ENCODE data around the gene MILR1. TPM values are rescaled to one million over a fixed set of nuclear protein-coding genes. Genes with fewer than 3 reads are reported as not detected.

The MILR1 gene
- total and polyA plus RNA-seq, 2 experiments from 2014 or later = 0.39 TPM; not detected in 1

GRCh38 chr17:64455993-64456885, 7.3 kb downstream of the MILR1 start:
- Histone ChIP-seq H2AFZ (no peak overlapping the region), H3K4me2 (no peak overlapping the region), H4K20me1 (replicated peaks; ENCODE audit: insufficient read depth) (no peaks in the 10 kb centered on the region), H3K4me1 (ENCODE audit: insufficient read depth) (no peaks in the 10 kb centered on the region), H3K9me2 (ENCODE audit: insufficient read depth) (no peaks in the 10 kb centered on the region), H3K79me2 (replicated peaks; ENCODE audit: insufficient read depth) (no peaks in the 10 kb centered on the region), H3K27ac (ENCODE audit: low read depth) (no peak overlapping the region), H3K27me3 (ENCODE audit: insufficient read depth) (no peaks in the 10 kb centered on the region), H3K4me3 (no peak overlapping the region), H3K36me3 (ENCODE audit: insufficient read depth) (no peaks in the 10 kb centered on the region), H3F3A (replicated peaks; ENCODE audit: low read depth) (no peaks in the 10 kb centered on the region)
- ATAC-seq = no peak
- Mint-ChIP-seq H3K9me3 (no peaks in the 10 kb centered on the region), H3K4me1 (no peaks in the 10 kb centered on the region), H3K27ac (no peak overlapping the region), H3K36me3 (ENCODE audit: low read depth) (no peaks in the 10 kb centered on the region), H3K4me3 (no peak overlapping the region), H3K27me3 (ENCODE audit: insufficient read depth, low read depth, poor library complexity) (peaks cover 2% of the 10 kb centered on the region)
- no peak for DNase-seq (ENCODE audit: low spot score)
- TF ChIP-seq REST (IDR thresholded peaks at IDR 0.05; ENCODE audit: unreplicated experiment) = no peak
- no peak for TF ChIP-seq CTCF (conservative IDR thresholded peaks at IDR 0.05; ENCODE audit: low read depth in 2 of 2)
- TF ChIP-seq CREB1 (CRISPR knock-in tag; IDR thresholded peaks at IDR 0.05; ENCODE audit: low read depth) = no peak
- TF ChIP-seq EZH2phosphoT487 (IDR thresholded peaks at IDR 0.05; ENCODE audit: unreplicated experiment) = no peak
- TF ChIP-seq STAT1 (IDR thresholded peaks at IDR 0.05; ENCODE audit: unreplicated experiment) = no peak
- no peak for TF ChIP-seq POLR2AphosphoS5 (IDR thresholded peaks at IDR 0.05; ENCODE audit: low read depth)
- TF ChIP-seq JUNB (IDR thresholded peaks at IDR 0.05; ENCODE audit: unreplicated experiment) = no peak
- TF ChIP-seq NANOG (IDR thresholded peaks at IDR 0.05; ENCODE audit: borderline replicate concordance) = no peak
- TF ChIP-seq ZNF462 (CRISPR knock-in tag; IDR thresholded peaks at IDR 0.05) = no peak
- TF ChIP-seq ZNF114 (CRISPR knock-in tag; IDR thresholded peaks at IDR 0.05) = no peak
- no peak for TF ChIP-seq ETS1 (IDR thresholded peaks at IDR 0.05)
- TF ChIP-seq EZH2 (IDR thresholded peaks at IDR 0.05; ENCODE audit: low read depth, unreplicated experiment) = no peak
- no peak for TF ChIP-seq ZNF331 (CRISPR knock-in tag; IDR thresholded peaks at IDR 0.05; ENCODE audit: low read depth)
